HG03558 (cell line): ENCODE results near the gene CFAP206.

Experiments
- ATAC-seq: cut with Tn5 transposase; IDR thresholded peaks from one replicate; pipeline ENCODE4 v1.9.1; 2021; ENCODE audit warnings: moderate number of reproducible peaks; ENCODE audit not compliant: unreplicated experiment; ENCODE audit errors: extremely low read depth

Gene CFAP206, protein sequence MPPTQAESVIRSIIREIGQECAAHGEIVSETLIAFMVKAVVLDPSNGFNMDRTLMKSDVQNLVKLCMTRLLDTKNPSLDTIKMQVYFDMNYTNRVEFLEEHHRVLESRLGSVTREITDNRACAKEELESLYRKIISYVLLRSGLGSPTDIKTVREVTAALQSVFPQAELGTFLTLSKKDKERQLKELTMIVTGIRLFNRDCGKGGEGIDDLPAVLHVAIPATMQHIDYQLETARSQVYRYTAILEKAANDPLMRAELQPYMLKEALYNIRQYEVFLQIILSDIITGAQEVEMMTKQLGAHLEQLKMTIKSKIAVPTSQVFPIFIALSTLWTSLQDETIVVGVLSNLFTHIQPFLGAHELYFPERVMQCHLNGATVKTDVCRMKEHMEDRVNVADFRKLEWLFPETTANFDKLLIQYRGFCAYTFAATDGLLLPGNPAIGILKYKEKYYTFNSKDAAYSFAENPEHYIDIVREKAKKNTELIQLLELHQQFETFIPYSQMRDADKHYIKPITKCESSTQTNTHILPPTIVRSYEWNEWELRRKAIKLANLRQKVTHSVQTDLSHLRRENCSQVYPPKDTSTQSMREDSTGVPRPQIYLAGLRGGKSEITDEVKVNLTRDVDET

DNA sequence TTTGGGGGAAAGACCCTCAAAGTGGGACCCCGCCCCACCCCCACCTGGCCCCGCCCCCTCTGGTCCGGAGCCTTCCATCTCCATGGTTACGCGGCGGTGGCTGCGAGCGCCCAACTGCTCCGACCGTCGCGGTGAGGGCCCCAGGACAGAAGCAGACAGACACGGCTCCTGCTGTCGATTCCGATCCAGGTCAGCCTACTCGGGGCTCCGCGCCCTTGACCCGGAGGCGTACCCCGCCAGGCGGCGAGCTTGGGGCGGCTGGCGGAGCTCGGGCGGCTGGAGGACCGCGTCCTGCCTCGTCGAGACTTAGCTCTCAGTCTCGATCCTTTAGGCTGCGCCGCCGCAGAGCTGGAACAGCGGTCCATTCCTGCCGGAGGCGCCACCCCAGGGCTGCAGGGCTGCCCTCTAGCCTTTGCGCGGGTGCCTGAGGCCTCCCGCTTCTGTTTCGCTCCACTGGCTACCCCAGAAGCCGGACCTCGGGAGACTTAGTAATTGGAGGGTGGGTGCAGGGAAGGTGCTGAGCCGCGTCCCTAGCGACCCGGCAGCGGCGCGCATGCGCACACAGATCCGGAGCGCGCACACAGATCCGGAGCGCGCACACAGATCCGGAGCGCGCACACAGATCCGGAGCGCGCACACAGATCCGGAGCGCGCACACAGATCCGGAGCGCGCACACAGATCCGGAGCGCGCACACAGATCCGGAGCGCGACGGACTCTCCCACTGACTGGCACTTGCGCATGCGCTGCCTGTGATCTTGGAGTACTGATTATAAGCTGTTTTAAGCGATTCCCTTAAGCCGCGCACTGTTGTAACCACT, at the start of gene CFAP206:
TSS of gene CFAP206 (plus strand) at position 72 of the 820 bp plus-strand sequence. CDS start 1,868 bp downstream, outside the sequence.
- peak; percentile 61 for ATAC-seq

DNA sequence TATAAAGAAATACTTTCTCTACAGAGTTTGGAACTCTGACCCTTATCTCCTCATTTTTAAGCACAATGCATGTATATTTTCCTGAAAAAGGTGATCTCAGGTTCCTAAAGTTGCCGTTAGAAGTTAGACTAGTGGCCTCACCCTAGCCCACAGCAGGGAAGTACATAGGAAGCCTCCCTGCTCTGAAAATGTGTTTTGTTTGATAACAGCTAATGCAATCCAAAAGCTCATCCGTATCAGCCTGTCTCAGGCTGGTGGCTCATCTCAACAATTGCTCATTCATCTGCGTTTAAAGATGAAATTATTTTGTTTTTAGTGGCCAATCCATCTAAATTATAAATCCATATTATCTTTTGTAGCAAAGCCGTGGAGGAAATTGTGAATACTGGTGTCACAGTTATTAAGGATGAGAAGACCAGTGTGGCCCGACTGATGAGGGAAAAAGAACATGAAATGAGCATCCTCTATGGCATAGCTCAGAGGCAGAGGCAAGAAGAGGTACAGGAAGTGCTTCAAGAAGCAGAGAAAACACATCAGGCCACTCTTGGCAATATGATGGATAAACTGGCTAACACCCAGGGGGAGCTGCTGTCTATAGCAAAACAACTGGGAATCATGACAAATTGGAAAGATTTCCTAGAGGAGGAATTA, 43.0 kb upstream of the CFAP206 start:
- ATAC-seq, result no peak

DNA sequence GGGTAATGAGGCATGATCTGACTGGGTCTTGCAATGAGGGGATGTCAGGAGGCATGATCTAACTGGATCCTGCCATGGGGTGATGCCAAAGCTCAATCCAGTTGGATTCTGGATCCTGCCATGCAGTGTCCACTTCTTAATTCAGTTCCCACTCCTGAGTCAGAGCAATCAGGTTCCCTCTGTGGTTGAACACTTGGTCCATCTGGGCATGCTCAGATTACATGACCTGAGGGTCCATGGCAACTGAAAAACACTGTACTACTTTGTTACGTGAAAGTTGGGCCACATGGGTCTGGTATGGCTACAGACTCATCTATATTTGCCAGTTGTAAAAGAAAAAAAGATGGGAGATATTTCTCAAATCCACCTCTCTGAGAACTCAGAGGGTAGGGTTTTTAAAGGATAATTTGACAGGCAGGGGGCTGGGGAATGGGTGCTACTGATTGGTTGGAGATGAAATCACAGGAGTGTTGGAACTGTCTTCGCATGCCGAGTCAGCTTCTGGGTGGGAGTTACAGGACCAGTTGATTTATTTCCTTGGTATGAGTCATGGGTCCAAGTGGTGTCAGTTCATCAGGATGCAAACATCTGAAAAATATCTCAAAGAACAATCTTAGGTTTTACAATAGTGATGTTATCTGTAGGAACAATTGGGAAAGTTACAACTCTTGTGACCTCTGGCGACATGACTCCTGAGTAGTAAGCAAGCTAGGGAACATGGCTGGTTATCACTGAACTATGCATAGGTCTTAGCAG, 41.5 kb upstream of the CFAP206 start:
- ATAC-seq, result no peak

DNA sequence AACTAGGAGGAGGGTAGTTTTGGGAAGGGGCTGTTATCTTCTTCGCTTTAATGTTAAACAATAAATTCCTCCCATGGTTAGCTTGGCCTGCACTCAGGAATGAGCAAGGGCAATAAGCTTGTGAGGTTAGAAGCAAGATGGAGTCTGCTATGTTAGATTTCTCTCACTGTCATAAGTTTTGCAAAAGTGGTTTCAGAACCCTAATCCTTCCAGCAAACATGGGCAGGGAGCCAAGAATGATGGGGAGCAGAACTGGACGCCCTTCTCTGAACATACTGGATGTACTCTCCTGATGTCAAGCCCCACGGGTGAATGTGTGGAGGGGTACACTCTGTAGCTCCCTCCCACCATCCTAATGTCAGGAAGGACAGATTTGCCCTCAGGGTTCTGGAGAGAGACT, 40.9 kb upstream of the CFAP206 start:
- ATAC-seq, result no peak

DNA sequence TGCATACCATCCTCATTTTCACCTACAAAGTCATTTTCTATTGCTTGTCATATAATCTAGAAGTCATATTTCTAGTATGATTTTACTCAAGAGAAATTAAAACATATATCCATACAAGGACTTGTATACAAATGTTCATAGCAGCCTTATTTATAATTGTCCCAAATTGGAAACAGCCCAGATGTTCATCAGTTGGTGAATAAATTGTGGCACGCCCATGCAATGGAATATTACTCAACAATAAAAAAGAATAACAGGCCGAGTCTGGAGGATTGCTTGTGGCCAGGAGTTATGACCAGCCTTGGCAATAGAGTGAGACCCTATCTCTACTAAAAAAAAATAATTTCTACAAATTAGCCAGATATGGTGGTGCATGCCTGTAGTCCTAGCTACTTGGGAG, 34.4 kb upstream of the CFAP206 start:
- no peak for ATAC-seq

DNA sequence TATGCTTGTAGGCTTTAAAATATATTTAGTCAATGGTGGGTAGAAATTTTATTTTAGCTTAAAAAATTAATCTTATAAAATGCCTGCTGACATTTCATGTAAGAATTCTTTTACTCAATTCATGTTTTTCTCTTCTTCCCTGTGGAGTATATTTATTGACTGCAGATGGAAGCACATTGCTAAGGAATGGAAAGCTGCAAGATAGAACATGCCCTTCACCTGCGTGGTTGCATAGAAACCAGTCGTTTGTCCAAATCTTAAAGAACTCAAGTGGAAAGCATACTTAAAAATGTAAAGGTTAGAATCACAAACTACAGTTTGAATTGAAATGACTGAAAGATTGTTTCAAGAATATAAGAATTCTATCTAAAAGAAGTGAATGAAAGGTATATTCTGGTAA, 32.5 kb upstream of the CFAP206 start:
- no peak for ATAC-seq

DNA sequence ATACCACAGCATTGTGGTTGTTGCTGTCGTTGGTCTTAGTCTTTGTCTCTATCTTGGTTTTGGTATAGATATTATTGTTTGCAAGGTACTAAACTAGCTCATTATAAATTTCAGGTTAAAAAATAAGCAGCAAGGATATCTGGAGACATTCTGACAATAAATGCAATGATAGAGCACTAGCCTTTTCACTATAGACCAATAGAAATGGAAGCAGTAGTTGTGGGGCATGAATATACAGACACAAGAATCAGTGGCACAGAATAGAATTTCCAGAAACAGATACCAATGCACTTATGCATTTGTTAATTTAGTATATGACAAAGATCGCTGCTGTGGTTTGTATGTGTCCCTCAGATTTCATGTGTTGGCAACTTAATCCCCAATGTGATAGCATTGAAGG, 31.1 kb upstream of the CFAP206 start:
- no peak for ATAC-seq

DNA sequence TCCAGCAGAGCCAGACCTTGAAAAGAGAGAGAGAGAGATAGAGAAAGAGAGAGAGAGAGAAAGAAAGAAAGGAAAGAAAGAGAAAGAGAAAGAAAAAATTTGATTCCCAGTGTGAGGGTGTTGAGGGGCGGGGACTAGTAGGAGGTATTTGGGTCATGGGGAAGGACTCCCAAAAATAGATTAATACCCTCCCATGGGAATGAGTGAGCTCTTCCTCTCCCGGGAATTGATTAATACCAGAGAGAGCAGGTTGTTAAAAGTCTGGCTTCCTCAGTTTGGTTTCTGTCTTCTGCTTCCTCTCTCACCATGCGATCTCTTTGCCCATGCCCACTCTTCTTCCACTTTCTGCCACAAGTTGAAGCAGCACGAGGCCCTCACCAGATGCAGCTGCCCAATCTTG, 28.8 kb upstream of the CFAP206 start:
- ATAC-seq, result no peak

DNA sequence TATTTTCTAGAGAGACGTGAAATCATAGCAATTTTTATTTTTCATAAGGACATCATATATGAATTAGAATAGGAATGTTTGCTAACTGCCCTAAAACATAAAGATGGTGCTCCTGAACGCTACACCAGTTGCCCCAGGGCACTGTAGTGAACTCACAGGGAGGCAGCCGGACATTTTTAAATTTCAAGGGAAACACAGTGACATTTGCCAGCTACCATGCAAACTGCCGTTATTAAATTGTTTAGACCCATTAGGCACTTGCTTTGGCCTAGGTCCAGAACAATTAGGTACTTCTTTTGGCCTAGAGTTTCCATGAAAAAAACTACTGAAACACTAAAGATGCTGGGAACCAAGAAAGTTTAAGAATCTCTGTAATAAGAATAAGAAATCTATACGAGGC, 24.9 kb upstream of the CFAP206 start:
- ATAC-seq, result no peak

DNA sequence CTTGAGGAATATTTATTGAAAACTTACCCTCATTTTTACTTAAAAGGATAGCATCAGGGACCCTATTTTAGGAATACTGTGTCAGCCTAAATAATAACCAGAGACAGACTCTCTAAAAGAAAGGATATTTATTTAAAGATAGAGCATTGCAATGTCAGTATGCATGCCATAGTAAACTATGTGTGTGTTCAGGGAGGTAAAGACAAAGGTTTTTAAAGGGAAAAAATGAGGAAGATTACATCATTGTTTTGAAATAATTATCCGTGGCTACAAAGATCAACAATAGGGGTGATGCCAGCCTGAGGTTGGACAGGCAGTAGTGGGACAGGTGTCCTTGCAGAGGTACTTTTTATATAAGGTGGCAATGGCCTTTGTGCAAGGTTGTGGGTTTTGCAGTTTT, 23.7 kb upstream of the CFAP206 start:
- ATAC-seq, result no peak

DNA sequence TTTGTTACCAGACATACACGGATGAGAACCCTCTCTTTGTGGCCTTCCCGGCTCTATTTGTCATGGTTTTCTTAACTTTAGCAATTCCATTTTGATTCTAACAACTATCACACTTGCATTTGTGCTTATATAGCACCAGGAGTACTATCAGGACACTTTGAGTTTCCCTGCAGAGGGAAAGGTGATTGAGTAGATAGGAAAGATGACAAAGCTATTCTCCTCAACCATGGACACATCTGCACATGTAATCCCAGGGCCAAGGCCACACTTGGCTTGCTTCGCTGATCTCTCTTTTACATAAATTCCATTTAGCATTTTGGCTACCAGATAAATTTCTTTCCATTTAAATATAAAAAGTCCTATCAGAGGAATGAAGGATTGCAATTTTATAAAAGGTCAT, 23.3 kb upstream of the CFAP206 start:
- no peak for ATAC-seq

DNA sequence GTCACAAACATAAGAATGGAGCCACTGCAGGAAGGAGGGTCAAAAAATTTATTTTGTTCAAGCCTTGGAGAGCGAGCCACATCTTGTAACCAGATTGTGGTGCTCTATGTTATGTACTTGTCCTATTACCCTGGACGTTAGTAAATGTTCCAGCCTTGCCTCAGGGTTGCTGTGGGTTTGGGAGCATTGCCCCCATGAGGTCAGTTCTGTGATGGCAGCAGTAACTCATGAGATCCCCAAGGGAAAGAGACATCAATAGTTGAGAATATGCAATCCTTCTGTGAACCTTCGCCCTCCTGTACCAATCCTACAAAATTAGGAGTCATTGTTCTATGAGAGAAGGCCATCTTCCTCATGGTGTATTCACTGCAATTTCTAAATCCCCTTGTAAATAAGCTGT, 16.4 kb upstream of the CFAP206 start:
- ATAC-seq, result no peak

DNA sequence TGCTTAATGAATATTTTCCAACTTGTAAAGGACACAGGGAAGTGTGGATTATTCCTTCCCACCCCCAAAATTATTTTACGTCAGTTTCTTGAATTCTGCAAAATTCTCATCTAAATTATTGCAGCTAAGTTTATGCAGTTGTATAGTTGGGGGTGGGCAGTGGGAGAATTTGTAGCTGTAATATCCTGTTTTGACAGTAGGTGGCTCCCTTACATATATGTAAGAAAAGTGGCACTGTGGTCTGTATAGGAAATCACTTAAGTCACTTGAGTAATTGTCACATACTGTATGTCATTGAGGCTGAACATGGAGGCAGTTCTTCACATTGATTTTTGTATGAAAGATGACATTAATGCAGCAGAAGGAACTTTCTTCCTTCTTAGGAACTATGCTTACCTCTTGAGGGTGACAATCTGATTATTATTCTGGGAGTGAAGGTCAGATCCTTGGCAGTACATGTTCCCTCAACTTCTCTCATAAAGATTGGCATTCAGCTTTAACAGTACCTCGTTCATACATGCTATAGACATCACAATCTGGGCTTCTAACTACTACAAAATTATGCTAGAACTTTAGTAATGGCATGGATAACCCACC, 14.6 kb upstream of the CFAP206 start:
- peak; percentile 38 for ATAC-seq

DNA sequence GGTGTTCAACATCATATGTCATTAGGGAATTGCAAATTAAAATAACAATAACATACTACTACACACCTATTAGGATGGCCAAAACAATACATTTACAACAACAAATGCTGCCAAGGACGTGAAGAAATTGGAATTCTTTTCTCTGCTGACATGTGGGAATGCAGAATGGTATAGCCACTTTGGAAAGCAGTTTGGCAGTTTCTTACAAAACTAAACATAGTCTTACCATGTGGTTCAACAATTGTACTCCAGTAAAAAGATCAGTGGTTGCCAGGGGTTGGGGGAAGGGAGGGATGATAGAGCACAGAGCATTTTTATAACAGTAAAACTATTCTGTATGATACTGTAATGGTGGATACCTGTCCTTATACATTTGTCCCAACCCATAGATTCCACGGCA, 12.3 kb upstream of the CFAP206 start:
- ATAC-seq, result no peak

DNA sequence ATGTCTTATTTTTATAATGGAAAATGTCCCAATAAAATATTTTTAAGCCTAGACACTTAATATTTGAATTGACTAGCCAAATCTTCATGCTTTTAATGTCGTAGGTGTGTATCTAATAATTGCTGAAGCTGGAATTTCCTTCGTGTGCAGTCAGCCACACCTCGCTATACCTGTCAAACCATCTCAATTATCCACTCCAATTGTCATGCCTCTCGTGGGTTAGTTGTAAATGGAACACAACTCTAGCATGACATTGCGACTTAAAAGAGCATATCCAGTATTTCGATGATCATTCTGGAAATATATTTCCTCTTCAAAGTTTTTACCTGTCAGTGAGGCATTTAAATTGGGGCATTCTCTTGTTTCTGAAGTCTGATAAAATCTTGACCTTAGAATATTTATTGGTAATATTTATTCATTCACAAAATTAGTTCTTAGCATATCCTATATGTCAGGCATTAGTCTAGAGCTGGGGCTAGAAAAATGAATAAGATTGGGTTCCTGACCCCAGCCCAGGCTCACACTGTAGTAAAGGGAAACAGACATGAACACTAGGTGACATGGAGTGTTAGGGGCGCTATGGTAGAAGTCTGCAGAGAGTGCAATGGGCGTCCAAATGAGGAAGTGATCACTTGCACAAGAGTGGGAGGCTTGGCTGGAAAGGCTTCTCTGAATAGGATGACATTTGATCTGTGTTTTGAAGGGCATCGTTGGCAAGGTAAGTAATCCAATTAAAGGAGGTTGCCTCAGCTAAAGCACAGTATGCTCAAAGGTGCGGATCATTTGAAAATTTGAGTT, 11.0 kb upstream of the CFAP206 start:
- ATAC-seq, result no peak

DNA sequence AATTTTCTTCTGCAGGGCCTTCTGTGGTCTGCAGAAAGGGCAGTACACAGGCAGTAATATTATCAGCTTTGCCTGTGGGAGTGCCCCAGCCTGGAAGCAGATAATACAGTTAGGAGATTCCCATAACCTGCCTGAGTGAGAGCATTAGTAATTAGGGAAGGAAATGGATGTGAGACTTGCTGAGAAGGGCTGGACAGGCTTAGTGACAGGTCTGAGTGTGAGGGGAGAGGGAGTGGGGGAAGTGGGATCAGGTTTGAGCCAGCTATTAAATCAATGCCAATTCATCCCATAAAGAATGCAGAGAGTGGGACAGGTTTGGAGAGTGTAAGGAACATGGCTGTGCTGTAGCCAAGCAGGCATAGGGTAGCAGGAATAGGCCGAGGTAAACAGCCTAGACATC, 10.1 kb upstream of the CFAP206 start:
- ATAC-seq, result no peak

DNA sequence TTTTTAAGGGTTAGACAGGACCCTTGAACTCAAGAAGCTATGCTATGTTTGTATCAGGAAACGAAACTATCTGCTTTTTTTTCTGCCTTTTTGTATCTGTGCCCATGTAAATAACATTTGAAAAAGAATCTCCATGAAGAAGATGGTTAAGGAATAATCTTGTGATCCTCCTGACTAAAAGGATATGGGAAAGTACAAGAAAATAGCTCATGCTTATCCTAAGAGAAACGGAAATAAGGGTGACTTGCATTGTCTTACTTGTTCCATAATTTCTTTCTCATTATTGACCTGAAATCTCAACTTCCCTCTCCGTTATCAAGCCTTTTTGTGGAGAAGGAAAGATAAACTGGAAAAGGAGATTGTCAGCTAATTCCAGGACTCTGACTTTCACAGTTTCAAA, 5.9 kb upstream of the CFAP206 start:
- ATAC-seq, result no peak

DNA sequence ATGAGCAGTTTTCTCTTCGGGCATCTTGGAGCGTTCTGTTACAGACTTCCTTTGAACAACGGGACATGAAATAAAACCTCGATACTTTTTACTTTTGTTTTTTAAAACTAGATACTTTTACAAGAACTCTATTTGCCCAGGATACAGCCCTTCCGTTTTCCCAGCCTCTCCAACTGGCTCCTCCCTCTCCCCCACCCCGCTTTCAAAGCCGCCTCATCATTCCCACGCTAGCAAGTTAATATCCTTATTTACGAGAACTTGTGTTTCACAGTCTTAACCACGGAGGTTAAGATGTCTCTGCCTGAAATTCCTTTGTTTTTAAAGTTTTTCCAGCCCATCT, 241 bp upstream of the CFAP206 start:
- ATAC-seq, result no peak

DNA sequence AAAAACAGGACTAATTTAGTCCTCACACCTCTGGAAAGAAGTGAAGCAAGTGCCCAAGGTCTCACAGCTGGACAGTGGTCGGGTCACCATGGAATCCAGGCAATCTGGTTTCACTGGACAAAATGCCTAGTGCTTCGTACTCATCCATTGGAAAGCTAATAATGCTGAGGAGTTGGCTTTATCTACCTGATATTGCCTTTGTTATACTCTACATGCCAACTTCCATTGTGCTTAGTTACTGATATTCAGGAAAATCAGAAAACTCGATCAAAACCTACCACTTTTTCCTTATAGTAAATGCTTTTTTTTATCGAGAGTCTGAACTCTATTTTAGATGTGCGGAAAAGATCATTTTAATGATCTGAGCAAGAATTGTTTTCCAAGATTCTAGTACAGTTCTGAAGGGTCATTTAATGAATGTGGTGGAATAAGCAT, 966 bp downstream of the CFAP206 start:
- ATAC-seq, result no peak
